ENCODE data around the gene CSTF2.

CSTF2 gene

GRCh38 chrX:100830547-100830946 lies 10.4 kb downstream of the CSTF2 start:
- Histone ChIP-seq H3K4me1 (ENCODE audit: control insufficient read depth, insufficient read depth, low read length) (no peaks in the 10 kb centered on the region), H3K36me3 (ENCODE audit: control insufficient read depth in 2 of 2, insufficient read depth in 1 of 2, low read length in 2 of 2) (peaks cover 62 to 82% of the 10 kb centered on the region in 2 experiments), H3K4me3 (ENCODE audit: low read depth, low read length) (no peak overlapping the region), H3K9me3 (ENCODE audit: control insufficient read depth, insufficient read depth, low read depth, low read length) (no peaks in the 10 kb centered on the region), H3K27ac (ENCODE audit: extremely low read depth, low read depth, low read length) (no peak overlapping the region)
- TF ChIP-seq CTCF (tag by site-specific recombination; IDR thresholded peaks at IDR 0.05) (no peak), ZBTB6 (tag by site-specific recombination; IDR thresholded peaks at IDR 0.05) (no peak), ZNF335 (tag by site-specific recombination; conservative IDR thresholded peaks at IDR 0.05) (no peak), ATF2 (tag by site-specific recombination; IDR thresholded peaks at IDR 0.05; ENCODE audit: low read depth) (no peak), ZEB2 (tag by site-specific recombination; IDR thresholded peaks at IDR 0.05) (no peak), GLI2 (tag by site-specific recombination; IDR thresholded peaks at IDR 0.05; ENCODE audit: borderline replicate concordance, low read depth) (no peak), GLIS2 (tag by site-specific recombination; IDR thresholded peaks at IDR 0.05) (no peak), ZNF221 (tag by site-specific recombination; IDR thresholded peaks at IDR 0.05; ENCODE audit: borderline replicate concordance) (no peak), ZNF223 (tag by site-specific recombination; IDR thresholded peaks at IDR 0.05) (no peak), ZNF19 (tag by site-specific recombination; IDR thresholded peaks at IDR 0.05; ENCODE audit: low read depth) (no peak), ZNF37A (tag by site-specific recombination; IDR thresholded peaks at IDR 0.05) (no peak), SP3 (tag by site-specific recombination; IDR thresholded peaks at IDR 0.05) (no peak), ZNF138 (tag by site-specific recombination; IDR thresholded peaks at IDR 0.05; ENCODE audit: borderline replicate concordance) (no peak), ZNF501 (tag by site-specific recombination; IDR thresholded peaks at IDR 0.05) (no peak), ZNF610 (tag by site-specific recombination; IDR thresholded peaks at IDR 0.05; ENCODE audit: borderline replicate concordance) (no peak)
- ChIA-PET CTCF (no interaction called here), POLR2A (no interaction called here)

- POLR2A ChIA-PET = no interaction called here
- Histone ChIP-seq H3K4me3 (ENCODE audit: low read depth, low read length) (no peak overlapping the region), H3K27ac (ENCODE audit: extremely low read depth, low read depth, low read length) (no peak overlapping the region), H3K4me1 (ENCODE audit: control insufficient read depth, insufficient read depth, low read length) (no peaks in the 10 kb centered on the region), H3K9me3 (ENCODE audit: control insufficient read depth, insufficient read depth, low read depth, low read length) (no peaks in the 10 kb centered on the region), H3K36me3 (ENCODE audit: control insufficient read depth in 2 of 2, insufficient read depth in 1 of 2, low read length in 2 of 2) (peaks cover 56 to 82% of the 10 kb centered on the region in 2 experiments)
- no peak for TF ChIP-seq SP7 (tag by site-specific recombination; IDR thresholded peaks at IDR 0.05)
- TF ChIP-seq ZNF48 (tag by site-specific recombination; IDR thresholded peaks at IDR 0.05) = no peak
- TF ChIP-seq ZNF596 (tag by site-specific recombination; IDR thresholded peaks at IDR 0.05) = no peak
- TF ChIP-seq ZNF768 (tag by site-specific recombination; IDR thresholded peaks at IDR 0.05) = no peak
- no peak for TF ChIP-seq ELK4 (IDR thresholded peaks at IDR 0.05; ENCODE audit: borderline replicate concordance, low read depth, low read length)
- no peak for TF ChIP-seq MEIS1 (CRISPR knock-in tag; IDR thresholded peaks at IDR 0.05; ENCODE audit: borderline replicate concordance)
- no peak for TF ChIP-seq ZNF146 (tag by site-specific recombination; IDR thresholded peaks at IDR 0.05)
- TF ChIP-seq ZNF621 (tag by site-specific recombination; IDR thresholded peaks at IDR 0.05) = no peak
- TF ChIP-seq ZFP41 (tag by site-specific recombination; IDR thresholded peaks at IDR 0.05; ENCODE audit: borderline replicate concordance) = no peak
- TF ChIP-seq ZNF223 (tag by site-specific recombination; IDR thresholded peaks at IDR 0.05) = no peak
- no peak for TF ChIP-seq ZNF121 (tag by site-specific recombination; IDR thresholded peaks at IDR 0.05)
- no peak for TF ChIP-seq KLF16 (tag by site-specific recombination; IDR thresholded peaks at IDR 0.05)
- CTCF ChIA-PET = no interaction called here
Observed at GRCh38 chrX:100831219-100831946, 11.2 kb downstream of the CSTF2 start.

All from HEK293 (cell line).